Prostate gland (tissue), 2 donors: Measurements from ENCODE around the gene VAC14. TPM values are rescaled to one million over a fixed set of nuclear protein-coding genes. Genes with fewer than 3 reads are reported as not detected.

Source experiments
- DNase-seq: peaks from one replicate; pipeline ENCODE4 v3.0.0-alpha.2; 2019; ENCODE audit warnings: low spot score
- H3K27ac ChIP-seq, 2 donors: fragments of 200-600 bp; sonication (generic); 2 replicates each; pipeline ENCODE4 v1.5.1; 2017 to 2019
- H3K27me3 ChIP-seq: fragments of 200-600 bp; sonication (generic); replicated peaks from 2 replicates; pipeline ENCODE4 v1.5.1; 2019; ENCODE audit not compliant: insufficient read depth
- H3K36me3 ChIP-seq, 2 donors: fragments of 200-600 bp; sonication (generic); 1 replicate in 1 of 2; 2 replicates in 1 of 2; pipeline versions ENCODE4 v1.5.1 to v1.8.1; 2017 to 2019
- H3K4me1 ChIP-seq: fragments of 200-600 bp; sonication (generic); replicated peaks from 2 replicates; pipeline ENCODE4 v1.5.1; 2019
- H3K4me3 ChIP-seq, 2 donors: fragments of 200-600 bp; sonication (generic); 2 replicates each; pipeline ENCODE4 v1.5.1; 2017 to 2019
- H3K9me3 ChIP-seq: fragments of 200-600 bp; sonication (generic); 2 replicates; pipeline ENCODE4 v1.5.1; 2017
- POLR2A ChIP-seq: fragments of 450-650 bp; IDR thresholded peaks from one replicate; pipeline ENCODE4 v1.6.1; 2016; ENCODE audit warnings: antibody characterized with exemption, mild to moderate bottlenecking
- POLR2AphosphoS5 ChIP-seq: sonication (generic); formaldehyde crosslinking; IDR thresholded peaks from one replicate; pipeline ENCODE4 v1.6.1; 2017; ENCODE audit warnings: antibody characterized with exemption
- WGBS: methylation state at CpG from one replicate; pipeline ENCODE4 v1.1.5; 2018; 5-methylcytosine and 5-hydroxymethylcytosine counted together
- intact Hi-C: fragments of 100-400 bp; cut with DNase I; formaldehyde crosslinking; loops from one replicate; pipeline ENCODE4 v1.14.2; 2022
- total RNA-seq, 2 donors: library from RNA; depleted of rRNA; stranded (reverse); fragments of >200 nt; gene quantifications; one replicate each; pipeline ENCODE4 v1.1.0, GENCODE V29; 2016
- TF ChIP-seq, protein P1 (sequence below), 4 experiments: fragments of 200-600 bp in 2 of 4; fragments of 450-650 bp in 2 of 4; sonication (generic) in 2 of 4; IDR thresholded peaks; 1 replicate in 3 of 4; 2 replicates in 1 of 4; pipeline ENCODE4 v1.5.1; 2016 to 2019; ENCODE audit warnings: antibody characterized with exemption in 4 of 4, mild to moderate bottlenecking in 2 of 4, moderate library complexity in 2 of 4

Gene VAC14
- total RNA-seq, 2 donors from 2014 or later, result 30.3 to 66.8 TPM

DNA sequence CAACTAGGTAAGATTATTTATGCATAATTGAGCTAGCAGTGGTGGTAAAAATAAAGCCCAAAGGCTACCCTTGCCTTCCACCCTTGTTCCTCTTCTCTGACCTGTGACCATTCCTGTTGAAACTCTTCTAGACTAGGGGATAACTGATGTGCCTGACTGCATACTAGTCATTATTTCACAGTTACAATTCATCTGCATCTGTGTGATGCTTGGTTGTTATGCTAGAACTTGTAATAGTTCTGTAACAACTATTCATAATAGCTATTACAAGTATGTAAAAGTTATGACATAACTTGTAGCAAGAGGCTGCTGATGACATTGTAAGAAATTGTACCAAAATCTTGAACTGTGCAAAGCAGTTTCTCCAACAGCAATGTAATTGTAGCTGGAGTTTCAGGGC is 2.4 kb upstream of the VAC14 start:
- H3K4me1 ChIP-seq, result no peaks in the 10 kb centered on the region
- intact Hi-C loops, result no loop called here
- H3K36me3 ChIP-seq, result no peaks in the 10 kb centered on the region
- no peak overlapping the region for H3K27ac ChIP-seq
- TF ChIP-seq POLR2A (no peak), POLR2AphosphoS5 (no peak)
- TF ChIP-seq, protein P1, sequence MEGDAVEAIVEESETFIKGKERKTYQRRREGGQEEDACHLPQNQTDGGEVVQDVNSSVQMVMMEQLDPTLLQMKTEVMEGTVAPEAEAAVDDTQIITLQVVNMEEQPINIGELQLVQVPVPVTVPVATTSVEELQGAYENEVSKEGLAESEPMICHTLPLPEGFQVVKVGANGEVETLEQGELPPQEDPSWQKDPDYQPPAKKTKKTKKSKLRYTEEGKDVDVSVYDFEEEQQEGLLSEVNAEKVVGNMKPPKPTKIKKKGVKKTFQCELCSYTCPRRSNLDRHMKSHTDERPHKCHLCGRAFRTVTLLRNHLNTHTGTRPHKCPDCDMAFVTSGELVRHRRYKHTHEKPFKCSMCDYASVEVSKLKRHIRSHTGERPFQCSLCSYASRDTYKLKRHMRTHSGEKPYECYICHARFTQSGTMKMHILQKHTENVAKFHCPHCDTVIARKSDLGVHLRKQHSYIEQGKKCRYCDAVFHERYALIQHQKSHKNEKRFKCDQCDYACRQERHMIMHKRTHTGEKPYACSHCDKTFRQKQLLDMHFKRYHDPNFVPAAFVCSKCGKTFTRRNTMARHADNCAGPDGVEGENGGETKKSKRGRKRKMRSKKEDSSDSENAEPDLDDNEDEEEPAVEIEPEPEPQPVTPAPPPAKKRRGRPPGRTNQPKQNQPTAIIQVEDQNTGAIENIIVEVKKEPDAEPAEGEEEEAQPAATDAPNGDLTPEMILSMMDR (IDR thresholded peaks at IDR 0.05), result no peak
- H3K27me3 ChIP-seq, result no peaks in the 10 kb centered on the region
- no peaks in the 10 kb centered on the region for H3K9me3 ChIP-seq
- DNase-seq, result no peak
- no peak overlapping the region for H3K4me3 ChIP-seq

DNA sequence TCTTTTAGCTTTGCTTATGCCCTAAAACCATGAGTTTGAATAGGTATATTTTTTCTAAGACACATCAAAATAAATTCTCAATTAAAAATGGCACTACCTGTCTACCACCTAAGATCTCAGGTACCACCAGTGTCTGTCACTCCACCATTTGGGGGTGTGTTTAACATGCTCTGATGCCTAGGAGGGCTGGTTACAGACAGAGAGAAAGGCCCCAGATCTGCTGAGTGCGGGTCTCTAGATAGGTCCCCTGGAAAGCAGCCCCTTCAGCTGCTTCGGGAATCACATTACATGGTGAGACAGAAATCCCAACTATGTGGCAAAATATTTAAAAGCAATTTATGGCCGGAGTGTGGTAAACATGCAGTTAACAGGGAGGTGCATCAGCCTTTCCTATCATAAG is 653 bp upstream of the VAC14 start:
- WGBS, result 45% methylated on average over 3 of the region's 3 CpGs
- intact Hi-C loops, result no loop called here
- no peaks in the 10 kb centered on the region for H3K36me3 ChIP-seq
- TF ChIP-seq POLR2A (no peak), POLR2AphosphoS5 (no peak)
- H3K9me3 ChIP-seq, result no peaks in the 10 kb centered on the region
- no peaks in the 10 kb centered on the region for H3K27me3 ChIP-seq
- DNase-seq, result no peak
- H3K27ac ChIP-seq, result no peak overlapping the region
- H3K4me1 ChIP-seq, result no peaks in the 10 kb centered on the region
- peak overlapping the region in 1 of 2 donors; percentile 95 for H3K4me3 ChIP-seq

DNA sequence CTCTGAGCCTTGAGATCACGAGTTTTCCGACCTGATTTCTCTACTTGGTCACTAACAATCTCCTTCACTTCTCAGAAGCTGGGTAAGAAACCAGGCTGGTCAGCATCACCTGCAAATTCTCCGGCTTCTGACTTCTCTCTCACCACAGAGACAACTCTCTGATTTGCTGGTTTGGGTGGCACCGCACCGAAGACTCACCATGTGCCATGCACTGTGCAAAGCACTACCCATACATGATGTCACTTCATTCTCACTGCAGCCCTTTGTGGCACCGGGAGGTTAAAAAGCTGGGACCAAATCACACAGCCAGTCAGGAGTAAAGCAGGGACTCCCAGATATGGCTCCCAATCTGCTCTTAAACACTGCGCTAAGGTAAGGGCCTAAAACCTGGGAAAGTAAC is 647 bp downstream of the VAC14 start:
- Histone ChIP-seq H3K4me1 (no peaks in the 10 kb centered on the region), H3K27ac (peak overlapping the region; percentile 59 to 65), H3K4me3 (peak overlapping the region; percentile 95 to 96), H3K9me3 (no peaks in the 10 kb centered on the region), H3K27me3 (no peaks in the 10 kb centered on the region), H3K36me3 (no peaks in the 10 kb centered on the region)
- WGBS, result 13% methylated on average over 7 of the region's 7 CpGs
- TF ChIP-seq, protein P1 (IDR thresholded peaks at IDR 0.05), result no peak
- intact Hi-C loops, result no loop called here
- DNase-seq, result no peak

DNA sequence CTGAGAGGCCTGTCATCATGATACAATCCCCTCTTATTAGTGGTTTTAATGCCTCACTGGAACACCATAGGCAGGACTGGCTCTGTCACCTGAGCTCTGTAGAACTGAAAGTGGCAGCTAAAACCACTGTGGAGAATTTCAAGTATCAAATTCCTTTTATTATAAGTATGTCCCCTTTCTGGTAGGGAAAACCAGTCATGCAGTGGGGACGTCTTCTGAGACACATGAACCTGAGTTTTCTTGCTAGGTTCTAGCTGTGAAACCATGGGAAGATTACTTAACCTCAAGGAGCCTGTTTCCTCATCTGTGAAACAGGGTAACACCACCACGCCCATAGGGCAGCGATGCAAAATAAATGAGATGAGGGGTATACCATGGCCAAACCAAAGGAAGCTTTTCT is 4.7 kb downstream of the VAC14 start:
- no peak overlapping the region for H3K4me3 ChIP-seq
- intact Hi-C loops, result no loop called here
- H3K27me3 ChIP-seq, result no peaks in the 10 kb centered on the region
- TF ChIP-seq POLR2AphosphoS5 (no peak), POLR2A (no peak)
- TF ChIP-seq, protein P1 (IDR thresholded peaks at IDR 0.05), result no peak
- no peak overlapping the region for H3K27ac ChIP-seq
- DNase-seq, result no peak
- no peaks in the 10 kb centered on the region for H3K36me3 ChIP-seq
- H3K9me3 ChIP-seq, result no peaks in the 10 kb centered on the region
- H3K4me1 ChIP-seq, result no peaks in the 10 kb centered on the region
- WGBS, result 83% methylated on average over 3 of the region's 3 CpGs

DNA sequence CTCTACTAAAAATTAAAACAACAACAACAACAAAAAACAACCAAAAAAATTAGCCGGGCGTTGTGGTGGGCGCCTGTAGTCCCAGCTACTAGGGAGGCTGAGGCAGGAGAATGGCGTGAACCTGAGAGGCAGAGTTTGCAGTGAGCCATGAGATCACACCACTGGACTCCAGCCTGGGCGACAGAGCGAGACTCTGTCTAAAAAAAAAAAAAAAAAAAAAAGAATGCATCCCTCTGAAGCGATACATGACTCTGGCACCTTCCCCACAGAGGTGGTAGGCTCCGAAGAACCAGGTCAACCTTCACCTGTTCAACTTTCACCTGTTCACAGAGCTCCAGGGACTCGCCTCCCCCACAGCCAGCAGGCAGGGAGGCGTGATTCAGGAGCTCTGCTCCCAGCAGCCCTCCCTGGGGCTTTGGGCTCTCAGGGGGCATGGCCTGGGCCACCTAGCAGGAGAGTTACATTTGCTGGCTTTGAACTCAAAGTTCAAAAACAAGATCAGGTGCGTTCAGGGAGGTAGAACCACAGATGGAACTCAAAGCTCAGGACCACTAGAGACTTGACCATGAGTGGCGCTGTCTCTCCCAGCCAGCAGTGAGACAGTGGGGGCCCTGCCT is 5.6 kb downstream of the VAC14 start:
- TF ChIP-seq POLR2AphosphoS5, result no peak
- TF ChIP-seq, protein P1 (IDR thresholded peaks at IDR 0.05), result no peak
- no peaks in the 10 kb centered on the region for H3K9me3 ChIP-seq
- intact Hi-C loops, result no loop called here
- H3K4me1 ChIP-seq, result no peaks in the 10 kb centered on the region
- no peak for DNase-seq
- no peak overlapping the region for H3K4me3 ChIP-seq
- H3K36me3 ChIP-seq, result no peaks in the 10 kb centered on the region
- 91% methylated on average over 12 of the region's 12 CpGs for WGBS
- no peak overlapping the region for H3K27ac ChIP-seq
- H3K27me3 ChIP-seq, result no peaks in the 10 kb centered on the region
